ENCODE results near the gene TEDC2.

DNA sequence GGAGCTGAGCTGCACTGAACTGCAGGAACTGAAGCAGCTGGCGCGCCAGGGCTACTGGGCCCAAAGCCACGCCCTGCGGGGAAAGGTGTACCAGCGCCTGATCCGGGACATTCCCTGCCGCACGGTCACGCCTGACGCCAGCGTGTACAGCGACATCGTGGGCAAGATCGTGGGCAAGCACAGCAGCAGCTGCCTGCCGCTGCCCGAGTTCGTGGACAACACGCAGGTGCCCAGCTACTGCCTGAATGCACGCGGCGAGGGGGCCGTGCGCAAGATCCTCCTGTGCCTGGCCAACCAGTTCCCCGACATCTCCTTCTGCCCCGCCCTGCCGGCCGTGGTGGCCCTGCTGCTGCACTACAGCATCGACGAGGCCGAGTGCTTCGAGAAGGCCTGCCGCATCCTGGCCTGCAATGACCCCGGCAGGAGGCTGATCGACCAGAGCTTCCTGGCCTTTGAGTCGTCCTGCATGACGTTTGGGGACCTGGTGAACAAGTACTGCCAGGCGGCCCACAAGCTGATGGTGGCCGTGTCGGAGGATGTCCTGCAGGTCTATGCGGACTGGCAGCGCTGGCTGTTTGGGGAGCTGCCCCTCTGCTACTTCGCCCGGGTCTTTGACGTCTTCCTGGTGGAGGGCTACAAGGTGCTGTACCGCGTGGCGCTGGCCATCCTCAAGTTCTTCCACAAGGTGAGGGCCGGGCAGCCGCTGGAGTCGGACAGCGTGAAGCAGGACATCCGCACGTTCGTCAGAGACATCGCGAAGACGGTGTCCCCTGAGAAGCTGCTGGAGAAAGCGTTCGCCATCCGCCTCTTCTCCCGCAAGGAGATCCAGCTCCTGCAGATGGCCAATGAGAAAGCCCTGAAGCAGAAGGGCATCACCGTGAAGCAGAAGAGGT lies 36.6 kb downstream of the TEDC2 start:
- TF ChIP-seq POLR2A (IDR thresholded peaks at IDR 0.05) = no peak
- TF ChIP-seq, protein P1, sequence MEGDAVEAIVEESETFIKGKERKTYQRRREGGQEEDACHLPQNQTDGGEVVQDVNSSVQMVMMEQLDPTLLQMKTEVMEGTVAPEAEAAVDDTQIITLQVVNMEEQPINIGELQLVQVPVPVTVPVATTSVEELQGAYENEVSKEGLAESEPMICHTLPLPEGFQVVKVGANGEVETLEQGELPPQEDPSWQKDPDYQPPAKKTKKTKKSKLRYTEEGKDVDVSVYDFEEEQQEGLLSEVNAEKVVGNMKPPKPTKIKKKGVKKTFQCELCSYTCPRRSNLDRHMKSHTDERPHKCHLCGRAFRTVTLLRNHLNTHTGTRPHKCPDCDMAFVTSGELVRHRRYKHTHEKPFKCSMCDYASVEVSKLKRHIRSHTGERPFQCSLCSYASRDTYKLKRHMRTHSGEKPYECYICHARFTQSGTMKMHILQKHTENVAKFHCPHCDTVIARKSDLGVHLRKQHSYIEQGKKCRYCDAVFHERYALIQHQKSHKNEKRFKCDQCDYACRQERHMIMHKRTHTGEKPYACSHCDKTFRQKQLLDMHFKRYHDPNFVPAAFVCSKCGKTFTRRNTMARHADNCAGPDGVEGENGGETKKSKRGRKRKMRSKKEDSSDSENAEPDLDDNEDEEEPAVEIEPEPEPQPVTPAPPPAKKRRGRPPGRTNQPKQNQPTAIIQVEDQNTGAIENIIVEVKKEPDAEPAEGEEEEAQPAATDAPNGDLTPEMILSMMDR (IDR thresholded peaks at IDR 0.05) = no peak

Measured in uterus (tissue), 2 donors.